Rectal smooth muscle tissue (tissue), 1 donor: Measurements from ENCODE around the gene CREG1.

Experiments used
- H3K27ac ChIP-seq: one replicate; pipeline ENCODE4 v1.7.0; 2013; ENCODE audit warnings: low read depth, low read length, inconsistent platforms
- H3K27me3 ChIP-seq: one replicate; pipeline ENCODE4 v1.7.0; 2013; ENCODE audit warnings: low read length; ENCODE audit not compliant: control insufficient read depth, insufficient read depth
- H3K36me3 ChIP-seq: one replicate; pipeline ENCODE4 v1.7.0; 2013; ENCODE audit warnings: low read length; ENCODE audit not compliant: control insufficient read depth, insufficient read depth
- H3K4me1 ChIP-seq: one replicate; pipeline ENCODE4 v1.7.0; 2013; ENCODE audit warnings: low read length; ENCODE audit not compliant: control insufficient read depth, insufficient read depth
- H3K4me3 ChIP-seq: one replicate; pipeline ENCODE4 v1.7.0; 2013; ENCODE audit warnings: low read length
- H3K9ac ChIP-seq: one replicate; pipeline ENCODE4 v1.7.0; 2013; ENCODE audit warnings: low read length

The CREG1 gene

GRCh38 chr1:167553136-167554027, at the start of gene CREG1:
TSS of gene CREG1 (minus strand) at chr1:167553762.
- peak within 1 kb of the TSS; percentile 78 for H3K27ac ChIP-seq
- H3K4me3 ChIP-seq, result peak within 1 kb of the TSS; percentile 83
- H3K4me1 ChIP-seq, result peaks cover 6% of the 10 kb centered on the region
- no peaks in the 10 kb centered on the region for H3K36me3 ChIP-seq
- H3K27me3 ChIP-seq, result no peaks in the 10 kb centered on the region
- H3K9ac ChIP-seq, result peak within 1 kb of the TSS; percentile 13

DNA sequence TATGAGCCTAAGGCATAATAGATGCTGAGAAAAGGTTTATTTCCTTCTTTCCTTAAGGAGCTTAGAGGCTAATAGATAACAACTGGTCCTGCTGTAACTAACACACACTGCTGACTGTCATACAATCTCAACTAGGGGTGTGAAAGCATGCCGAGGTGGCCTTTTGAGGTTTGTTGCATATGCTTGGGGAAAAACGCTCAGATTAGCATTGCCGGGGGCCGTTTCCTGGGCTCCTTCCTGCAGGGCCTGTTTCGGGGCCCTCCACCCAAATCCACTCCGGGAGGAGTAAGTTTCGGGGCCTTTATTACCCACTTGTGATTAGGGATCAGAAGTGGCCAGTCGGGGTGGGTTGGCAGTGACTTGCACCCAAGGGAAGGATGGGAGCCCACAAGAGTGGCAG, 49.3 kb upstream of the CREG1 start:
- Histone ChIP-seq H3K4me3 (no peak overlapping the region), H3K27me3 (no peaks in the 10 kb centered on the region), H3K27ac (no peak overlapping the region), H3K9ac (no peak overlapping the region), H3K36me3 (no peaks in the 10 kb centered on the region), H3K4me1 (no peaks in the 10 kb centered on the region)

GRCh38 chr1:167601442-167602383, 48.2 kb upstream of the CREG1 start:
- H3K4me3 ChIP-seq, result no peak overlapping the region
- H3K27ac ChIP-seq, result no peak overlapping the region
- no peak overlapping the region for H3K9ac ChIP-seq
- H3K36me3 ChIP-seq, result no peaks in the 10 kb centered on the region
- no peaks in the 10 kb centered on the region for H3K27me3 ChIP-seq
- no peaks in the 10 kb centered on the region for H3K4me1 ChIP-seq

DNA sequence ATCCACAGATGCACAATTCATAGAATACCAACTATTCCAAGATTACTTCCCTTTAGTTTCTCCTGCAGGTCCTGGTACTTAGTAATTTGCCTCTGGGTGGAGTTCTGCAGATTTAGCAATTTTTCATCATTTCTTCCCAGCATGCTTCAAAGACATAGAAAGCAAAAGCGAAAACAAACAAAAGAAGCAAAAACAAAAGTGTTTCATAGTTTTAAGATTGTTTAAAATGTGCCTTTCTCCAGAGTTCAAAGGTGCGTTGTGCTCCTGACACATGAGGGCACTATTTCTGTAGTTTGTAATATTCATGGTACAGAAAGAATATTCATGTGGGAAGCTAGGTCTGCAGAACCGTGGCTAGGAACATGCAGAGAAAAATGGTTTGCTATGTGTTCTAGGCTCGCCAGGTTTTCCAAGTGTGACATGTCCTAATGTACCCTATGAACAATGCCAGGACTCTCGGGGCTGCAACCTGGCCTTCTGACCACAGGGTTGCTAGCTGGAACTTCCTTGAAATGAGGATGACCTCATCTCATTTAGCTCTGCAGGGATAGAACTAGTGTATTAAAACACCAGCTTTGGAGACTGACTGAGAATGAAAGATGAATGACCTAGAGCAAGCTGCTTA, 46.5 kb upstream of the CREG1 start:
- Histone ChIP-seq H3K27ac (no peak overlapping the region), H3K27me3 (no peaks in the 10 kb centered on the region), H3K36me3 (no peaks in the 10 kb centered on the region), H3K4me1 (no peaks in the 10 kb centered on the region), H3K4me3 (no peak overlapping the region), H3K9ac (no peak overlapping the region)

DNA sequence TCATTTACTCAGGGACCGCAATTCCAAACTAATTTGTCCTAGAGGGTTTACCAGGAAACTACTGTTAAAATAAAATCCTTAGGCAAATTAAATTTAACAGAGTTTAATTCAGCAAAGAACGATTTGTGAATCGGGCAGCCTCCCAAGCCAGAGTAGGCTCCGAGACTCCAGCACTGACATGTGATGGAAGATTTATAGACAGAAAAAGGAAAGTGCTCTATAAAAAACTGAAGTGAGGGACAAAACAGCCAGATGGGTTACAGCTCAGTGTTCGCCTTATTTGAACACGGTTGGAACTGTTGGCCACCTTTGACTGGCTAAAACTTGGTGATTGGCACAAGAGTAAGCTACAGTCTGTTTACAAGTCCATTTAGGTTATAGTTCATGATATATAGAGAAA, 41.3 kb upstream of the CREG1 start:
- Histone ChIP-seq H3K27ac (no peak overlapping the region), H3K9ac (no peak overlapping the region), H3K36me3 (no peaks in the 10 kb centered on the region), H3K27me3 (no peaks in the 10 kb centered on the region), H3K4me1 (no peaks in the 10 kb centered on the region), H3K4me3 (no peak overlapping the region)

- H3K27me3 ChIP-seq, result no peaks in the 10 kb centered on the region
Observed at GRCh38 chr1:167593860-167594259, 40.3 kb upstream of the CREG1 start.

GRCh38 chr1:167592475-167592874, 38.9 kb upstream of the CREG1 start:
- Histone ChIP-seq H3K4me3 (no peak overlapping the region), H3K4me1 (no peaks in the 10 kb centered on the region), H3K36me3 (no peaks in the 10 kb centered on the region), H3K27me3 (no peaks in the 10 kb centered on the region), H3K9ac (no peak overlapping the region), H3K27ac (no peak overlapping the region)

More at GRCh38 chr1:167593860-167594259, 40.3 kb upstream of the CREG1 start:
- Histone ChIP-seq H3K27ac (no peak overlapping the region), H3K9ac (no peak overlapping the region), H3K4me1 (no peaks in the 10 kb centered on the region), H3K4me3 (no peak overlapping the region), H3K36me3 (no peaks in the 10 kb centered on the region)

DNA sequence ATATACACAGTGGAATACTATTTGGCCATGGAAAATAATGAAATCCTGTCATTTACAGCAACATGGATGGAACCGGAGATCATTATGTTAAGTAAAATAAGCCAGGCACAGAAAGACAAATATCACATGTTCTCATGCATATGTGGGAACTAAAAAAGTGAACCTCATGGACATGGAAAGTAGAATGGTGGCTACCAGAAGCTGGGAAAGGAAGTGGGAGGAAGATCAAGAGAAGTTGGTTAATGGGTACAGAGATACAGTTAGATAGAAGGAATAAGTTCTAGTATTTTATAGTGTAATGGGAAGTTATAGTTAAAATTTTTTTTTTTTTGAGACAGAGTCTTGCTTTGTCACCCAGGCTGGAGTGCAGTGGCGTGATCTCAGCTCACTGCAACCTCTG, 34.8 kb upstream of the CREG1 start:
- Histone ChIP-seq H3K4me3 (no peak overlapping the region), H3K36me3 (no peaks in the 10 kb centered on the region), H3K27ac (no peak overlapping the region), H3K4me1 (no peaks in the 10 kb centered on the region), H3K27me3 (no peaks in the 10 kb centered on the region), H3K9ac (no peak overlapping the region)

GRCh38 chr1:167587872-167588271, 34.3 kb upstream of the CREG1 start:
- no peaks in the 10 kb centered on the region for H3K4me1 ChIP-seq
- H3K4me3 ChIP-seq, result no peak overlapping the region
- no peak overlapping the region for H3K9ac ChIP-seq
- H3K36me3 ChIP-seq, result no peaks in the 10 kb centered on the region
- H3K27ac ChIP-seq, result no peak overlapping the region
- no peaks in the 10 kb centered on the region for H3K27me3 ChIP-seq

- no peaks in the 10 kb centered on the region for H3K4me1 ChIP-seq
- H3K27ac ChIP-seq, result no peak overlapping the region
- no peak overlapping the region for H3K9ac ChIP-seq
- H3K27me3 ChIP-seq, result no peaks in the 10 kb centered on the region
- no peaks in the 10 kb centered on the region for H3K36me3 ChIP-seq
- H3K4me3 ChIP-seq, result no peak overlapping the region
Observed at GRCh38 chr1:167587342-167587741, 33.8 kb upstream of the CREG1 start.

- H3K27ac ChIP-seq, result no peak overlapping the region
- H3K9ac ChIP-seq, result no peak overlapping the region
- no peak overlapping the region for H3K4me3 ChIP-seq
- no peaks in the 10 kb centered on the region for H3K27me3 ChIP-seq
- no peaks in the 10 kb centered on the region for H3K4me1 ChIP-seq
- no peaks in the 10 kb centered on the region for H3K36me3 ChIP-seq
Observed at GRCh38 chr1:167584581-167584980, 31.0 kb upstream of the CREG1 start.

DNA sequence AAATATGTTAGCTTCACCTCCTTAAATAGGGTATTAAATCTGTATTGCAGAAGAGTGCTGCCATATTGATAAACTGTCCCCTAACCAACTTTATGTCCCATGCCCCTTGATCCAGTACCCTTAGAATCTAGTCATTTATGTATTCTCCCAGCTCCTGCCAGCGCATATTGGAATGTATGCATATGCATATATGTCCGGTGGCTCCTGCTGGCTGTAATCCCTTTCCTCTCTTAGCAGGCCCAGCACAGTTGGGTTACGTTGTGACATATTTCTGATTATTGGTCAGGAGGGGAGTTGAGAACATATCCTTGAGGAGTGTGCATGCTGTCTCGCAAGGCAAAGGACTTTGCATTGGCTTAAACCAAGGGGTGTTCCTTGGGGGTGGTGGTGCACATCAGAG, 29.2 kb upstream of the CREG1 start:
- Histone ChIP-seq H3K36me3 (no peaks in the 10 kb centered on the region), H3K4me1 (no peaks in the 10 kb centered on the region), H3K4me3 (no peak overlapping the region), H3K27ac (no peak overlapping the region), H3K27me3 (no peaks in the 10 kb centered on the region), H3K9ac (no peak overlapping the region)
